HUES6 (cell line): Measurements from ENCODE around the gene TMIGD1.

Source experiments
- H3K27ac ChIP-seq: 2 replicates; pipeline ENCODE4 v1.7.0; 2013; ENCODE audit warnings: low read depth, mild to moderate bottlenecking, low read length, inconsistent platforms
- H3K27me3 ChIP-seq: 2 replicates; pipeline ENCODE4 v1.6.1; 2013; ENCODE audit warnings: low read length; ENCODE audit not compliant: control insufficient read depth, insufficient read depth
- H3K36me3 ChIP-seq: 2 replicates; pipeline ENCODE4 v1.6.1; 2013; ENCODE audit warnings: low read length; ENCODE audit not compliant: control insufficient read depth, insufficient read depth
- H3K4me1 ChIP-seq: 2 replicates; pipeline ENCODE4 v1.6.1; 2013; ENCODE audit warnings: low read length; ENCODE audit not compliant: control insufficient read depth, insufficient read depth
- H3K4me3 ChIP-seq: 2 replicates; pipeline ENCODE4 v1.5.1; 2013; ENCODE audit warnings: low read depth, low read length
- H3K9ac ChIP-seq: one replicate; pipeline ENCODE4 v1.6.1; 2013; ENCODE audit warnings: mild to moderate bottlenecking, low read length
- H3K9me3 ChIP-seq: 2 replicates; pipeline ENCODE4 v1.6.1; 2013; ENCODE audit warnings: low read depth, low read length; ENCODE audit not compliant: control insufficient read depth, insufficient read depth

Gene TMIGD1

GRCh38 chr17:30279156-30279555 is 54.7 kb downstream of the TMIGD1 start:
- Histone ChIP-seq H3K36me3 (peaks cover 86% of the 10 kb centered on the region), H3K9me3 (no peaks in the 10 kb centered on the region)

GRCh38 chr17:30278032-30278431 is 55.8 kb downstream of the TMIGD1 start:
- peaks cover 87% of the 10 kb centered on the region for H3K36me3 ChIP-seq

More at GRCh38 chr17:30279156-30279555, 54.7 kb downstream of the TMIGD1 start:
- Histone ChIP-seq H3K27me3 (no peaks in the 10 kb centered on the region), H3K4me3 (no peak overlapping the region), H3K4me1 (no peaks in the 10 kb centered on the region), H3K9ac (no peak overlapping the region), H3K27ac (no peak overlapping the region)

GRCh38 chr17:30275911-30276310 is 57.9 kb downstream of the TMIGD1 start:
- Histone ChIP-seq H3K4me1 (no peaks in the 10 kb centered on the region; the same call in 1 of the 2 replicates), H3K9ac (no peak overlapping the region), H3K27me3 (no peaks in the 10 kb centered on the region), H3K4me3 (no peak overlapping the region), H3K27ac (no peak overlapping the region), H3K9me3 (no peaks in the 10 kb centered on the region), H3K36me3 (peaks cover 88% of the 10 kb centered on the region)

More at GRCh38 chr17:30278032-30278431, 55.8 kb downstream of the TMIGD1 start:
- no peak overlapping the region for H3K9ac ChIP-seq
- no peaks in the 10 kb centered on the region for H3K9me3 ChIP-seq
- H3K27ac ChIP-seq: no peak overlapping the region
- no peaks in the 10 kb centered on the region for H3K27me3 ChIP-seq
- no peak overlapping the region for H3K4me3 ChIP-seq
- no peaks in the 10 kb centered on the region for H3K4me1 ChIP-seq

- no peak overlapping the region for H3K27ac ChIP-seq
- H3K4me3 ChIP-seq: no peak overlapping the region
- no peak overlapping the region for H3K9ac ChIP-seq
- no peaks in the 10 kb centered on the region for H3K27me3 ChIP-seq
- no peaks in the 10 kb centered on the region for H3K9me3 ChIP-seq
- H3K4me1 ChIP-seq: no peaks in the 10 kb centered on the region; the same call in 1 of the 2 replicates
- peaks cover 86% of the 10 kb centered on the region for H3K36me3 ChIP-seq
These were observed 59.0 kb downstream of the TMIGD1 start for GRCh38 chr17:30274887-30275286.

GRCh38 chr17:30273373-30273772 is 60.5 kb downstream of the TMIGD1 start:
- peaks cover 77% of the 10 kb centered on the region for H3K36me3 ChIP-seq
- H3K4me3 ChIP-seq: no peak overlapping the region
- H3K27me3 ChIP-seq: no peaks in the 10 kb centered on the region
- H3K4me1 ChIP-seq: no peaks in the 10 kb centered on the region; the same call in 1 of the 2 replicates
- H3K27ac ChIP-seq: no peak overlapping the region
- H3K9ac ChIP-seq: no peak overlapping the region
- H3K9me3 ChIP-seq: no peaks in the 10 kb centered on the region

GRCh38 chr17:30271102-30271501 is 62.8 kb downstream of the TMIGD1 start:
- Histone ChIP-seq H3K9ac (no peak overlapping the region), H3K4me1 (no peaks in the 10 kb centered on the region; the same call in 1 of the 2 replicates), H3K9me3 (no peaks in the 10 kb centered on the region), H3K27me3 (no peaks in the 10 kb centered on the region), H3K4me3 (no peak overlapping the region), H3K27ac (no peak overlapping the region; the same call in 1 of the 2 replicates), H3K36me3 (peaks cover 79% of the 10 kb centered on the region)

- no peak overlapping the region for H3K9ac ChIP-seq
These were observed 66.2 kb downstream of the TMIGD1 start for GRCh38 chr17:30267625-30268024.

More at GRCh38 chr17:30267625-30268024, 66.2 kb downstream of the TMIGD1 start:
- Histone ChIP-seq H3K27me3 (no peaks in the 10 kb centered on the region), H3K4me3 (no peak overlapping the region), H3K36me3 (peaks cover 84% of the 10 kb centered on the region), H3K27ac (no peak overlapping the region), H3K9me3 (no peaks in the 10 kb centered on the region), H3K4me1 (no peaks in the 10 kb centered on the region; the same call in 1 of the 2 replicates)
